GM19324 (cell line): ENCODE data around the gene CCR1.
"Not testable (repeated sequence)": the region's sequence is repeated elsewhere in the genome, so short reads cannot be mapped to it uniquely, and the experiment has no call there.

Experiments
- ATAC-seq: cut with Tn5 transposase; IDR thresholded peaks from one replicate; pipeline ENCODE4 v1.9.1; 2021; ENCODE audit warnings: mild to moderate bottlenecking, moderate library complexity; ENCODE audit not compliant: unreplicated experiment, low FRiP score

Gene CCR1

GRCh38 chr3:46184469-46184868, 23.6 kb downstream of the CCR1 start:
- no peak for ATAC-seq

GRCh38 chr3:46183330-46183729, 24.8 kb downstream of the CCR1 start:
- ATAC-seq = no peak

- no peak for ATAC-seq
Measured at GRCh38 chr3:46168583-46169345, 39.3 kb downstream of the CCR1 start.

GRCh38 chr3:46163556-46164041, 44.5 kb downstream of the CCR1 start:
- no peak for ATAC-seq

GRCh38 chr3:46162975-46163555, 45.0 kb downstream of the CCR1 start:
- no peak for ATAC-seq

GRCh38 chr3:46157685-46158084, 50.4 kb downstream of the CCR1 start:
- ATAC-seq = not testable (repeated sequence)

GRCh38 chr3:46154311-46154710, 53.8 kb downstream of the CCR1 start:
- ATAC-seq = no peak
